Panc1 (cell line): ENCODE data around the gene SNRNP48. TPM values are rescaled to one million over a fixed set of nuclear protein-coding genes. Genes with fewer than 3 reads are reported as not detected.

Source experiments
- ATAC-seq: fragments of 200-7000 bp; cut with Tn5 transposase; 2 replicates; pipeline ENCODE4 v1.9.1; 2020; ENCODE audit warnings: mild to moderate bottlenecking, moderate library complexity
- BruUV-seq: library from RNA; stranded (reverse); fragments of 400-500 nt; replicated peaks from 2 replicates; lab custom pipeline; 2021; lab: Mats Ljungman, UMichigan
- CTCF ChIA-PET: fragments of 300-600 bp; sonication (Branson Sonifier 250); formaldehyde crosslinking; loops from one replicate; lab custom pipeline; 2022; ENCODE audit warnings: antibody characterized with exemption; lab: Charles Lee
- POLR2A ChIA-PET: fragments of 300-600 bp; sonication (Branson Sonifier 250); formaldehyde crosslinking; loops from one replicate; lab custom pipeline; 2022; ENCODE audit warnings: antibody characterized with exemption; lab: Charles Lee
- DNase-seq: peaks from one replicate; pipeline ENCODE4 v3.0.0-alpha.2; 2010; ENCODE audit warnings: low read depth, low spot score
- H3K27ac ChIP-seq: 2 replicates; pipeline ENCODE4 v1.5.1; 2011; ENCODE audit warnings: mild to moderate bottlenecking, low read length, inconsistent platforms
- H3K27me3 ChIP-seq: fragments of 200-500 bp; sonication (Bioruptor generic); 2 replicates; pipeline ENCODE4 v1.6.0; 2014; ENCODE audit warnings: low read length, inconsistent platforms; ENCODE audit not compliant: control insufficient read depth, insufficient read depth
- H3K36me3 ChIP-seq: fragments of 200-500 bp; sonication (Bioruptor generic); 2 replicates; pipeline ENCODE4 v1.5.1; 2014; ENCODE audit warnings: inconsistent platforms, mild to moderate bottlenecking, low read length, moderate library complexity; ENCODE audit not compliant: control insufficient read depth, insufficient read depth
- H3K4me1 ChIP-seq: 2 replicates; pipeline ENCODE4 v1.5.1; 2011; ENCODE audit warnings: inconsistent platforms, mild to moderate bottlenecking, low read length, moderate library complexity; ENCODE audit not compliant: control insufficient read depth, insufficient read depth
- H3K4me3 ChIP-seq, 2 experiments: 2 replicates each; pipeline ENCODE4 v1.5.1; 2011 to 2012; ENCODE audit warnings: low read depth in 2 of 2, low read length in 2 of 2, mild to moderate bottlenecking in 2 of 2, inconsistent platforms in 1 of 2, moderate library complexity in 1 of 2
- H3K9me3 ChIP-seq: fragments of 200-500 bp; sonication (Bioruptor generic); 2 replicates; pipeline ENCODE4 v1.5.1; 2014; ENCODE audit warnings: low read depth, mild to moderate bottlenecking, inconsistent platforms, low read length, moderate library complexity; ENCODE audit not compliant: control insufficient read depth, insufficient read depth
- POLR2AphosphoS5 ChIP-seq: IDR thresholded peaks from 2 replicates; pipeline ENCODE4 v1.6.1; 2012; ENCODE audit warnings: mild to moderate bottlenecking, low read depth, low read length, moderate library complexity
- SIN3A ChIP-seq: IDR thresholded peaks from 2 replicates; pipeline ENCODE4 v1.6.1; 2012; ENCODE audit warnings: low read depth, mild to moderate bottlenecking, low read length, moderate library complexity, borderline replicate concordance; ENCODE audit not compliant: insufficient read depth
- TCF7L2 ChIP-seq: IDR thresholded peaks from 2 replicates; pipeline ENCODE4 v1.6.1; 2011; ENCODE audit warnings: mild to moderate bottlenecking, low read depth, low read length, inconsistent platforms
- in situ Hi-C: cut with HindIII; loops from 2 replicates; pipeline ENCODE4 v1.10.0; 2016; ENCODE audit warnings: low sequenced_read_pairs, low pct_unique_long_range_greater_than_20kb
- intact Hi-C: fragments of 100-400 bp; cut with micrococcal nuclease; formaldehyde crosslinking; loops from one replicate; pipeline ENCODE4 v1.10.0; 2022; ENCODE audit not compliant: unreplicated experiment
- total RNA-seq: library from RNA; stranded (reverse); gene quantifications from one replicate; pipeline ENCODE4 v1.2.1, GENCODE V29; 2021; ENCODE audit not compliant: unreplicated experiment
- TF ChIP-seq, protein P1 (sequence below): fragments of 450-650 bp; IDR thresholded peaks from 2 replicates; pipeline ENCODE4 v1.5.1; 2017; ENCODE audit warnings: mild to moderate bottlenecking
- TF ChIP-seq, protein P2 (sequence below), 2 experiments: IDR thresholded peaks; 2 replicates each; pipeline ENCODE4 v1.6.1; 2011 to 2012; ENCODE audit warnings: low read depth in 2 of 2, control low read depth in 1 of 2, low read length in 1 of 2, mild to moderate bottlenecking in 1 of 2, moderate library complexity in 1 of 2; ENCODE audit not compliant: insufficient read depth in 1 of 2

SNRNP48 gene
- total RNA-seq, 1 experiment from 2014 or later, result 10.7 TPM

DNA sequence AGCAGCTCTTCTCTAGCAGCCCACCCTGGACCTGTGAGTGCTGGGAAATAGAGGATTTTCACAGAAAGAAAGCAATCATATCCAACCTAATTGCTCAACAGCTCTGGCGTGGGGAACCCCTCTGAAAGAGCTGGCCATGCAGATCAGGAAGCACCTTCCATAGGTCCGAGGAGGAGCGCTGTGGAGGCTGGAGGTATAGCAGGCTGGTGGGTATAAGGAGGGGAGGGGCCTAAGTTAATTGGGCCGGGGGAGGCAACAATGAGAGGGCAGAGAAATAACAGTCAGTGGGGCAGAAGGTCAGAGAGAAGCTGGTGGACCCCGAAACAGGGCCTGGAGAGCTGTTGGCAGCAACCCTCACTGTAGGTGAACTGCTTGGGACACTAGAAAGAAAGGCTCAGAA, 40.8 kb downstream of the SNRNP48 start:
- no peaks in the 10 kb centered on the region for H3K4me1 ChIP-seq
- intact Hi-C loops, result no loop called here
- ATAC-seq (no peak), DNase-seq (no peak)
- BruUV-seq, result no TSS peak
- CTCF ChIA-PET, result no interaction called here
- no peaks in the 10 kb centered on the region for H3K9me3 ChIP-seq
- POLR2A ChIA-PET, result no interaction called here
- H3K27me3 ChIP-seq, result no peaks in the 10 kb centered on the region
- no peak for TF ChIP-seq POLR2AphosphoS5
- TF ChIP-seq, protein P1, sequence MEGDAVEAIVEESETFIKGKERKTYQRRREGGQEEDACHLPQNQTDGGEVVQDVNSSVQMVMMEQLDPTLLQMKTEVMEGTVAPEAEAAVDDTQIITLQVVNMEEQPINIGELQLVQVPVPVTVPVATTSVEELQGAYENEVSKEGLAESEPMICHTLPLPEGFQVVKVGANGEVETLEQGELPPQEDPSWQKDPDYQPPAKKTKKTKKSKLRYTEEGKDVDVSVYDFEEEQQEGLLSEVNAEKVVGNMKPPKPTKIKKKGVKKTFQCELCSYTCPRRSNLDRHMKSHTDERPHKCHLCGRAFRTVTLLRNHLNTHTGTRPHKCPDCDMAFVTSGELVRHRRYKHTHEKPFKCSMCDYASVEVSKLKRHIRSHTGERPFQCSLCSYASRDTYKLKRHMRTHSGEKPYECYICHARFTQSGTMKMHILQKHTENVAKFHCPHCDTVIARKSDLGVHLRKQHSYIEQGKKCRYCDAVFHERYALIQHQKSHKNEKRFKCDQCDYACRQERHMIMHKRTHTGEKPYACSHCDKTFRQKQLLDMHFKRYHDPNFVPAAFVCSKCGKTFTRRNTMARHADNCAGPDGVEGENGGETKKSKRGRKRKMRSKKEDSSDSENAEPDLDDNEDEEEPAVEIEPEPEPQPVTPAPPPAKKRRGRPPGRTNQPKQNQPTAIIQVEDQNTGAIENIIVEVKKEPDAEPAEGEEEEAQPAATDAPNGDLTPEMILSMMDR, result no peak
- TF ChIP-seq, protein P2, sequence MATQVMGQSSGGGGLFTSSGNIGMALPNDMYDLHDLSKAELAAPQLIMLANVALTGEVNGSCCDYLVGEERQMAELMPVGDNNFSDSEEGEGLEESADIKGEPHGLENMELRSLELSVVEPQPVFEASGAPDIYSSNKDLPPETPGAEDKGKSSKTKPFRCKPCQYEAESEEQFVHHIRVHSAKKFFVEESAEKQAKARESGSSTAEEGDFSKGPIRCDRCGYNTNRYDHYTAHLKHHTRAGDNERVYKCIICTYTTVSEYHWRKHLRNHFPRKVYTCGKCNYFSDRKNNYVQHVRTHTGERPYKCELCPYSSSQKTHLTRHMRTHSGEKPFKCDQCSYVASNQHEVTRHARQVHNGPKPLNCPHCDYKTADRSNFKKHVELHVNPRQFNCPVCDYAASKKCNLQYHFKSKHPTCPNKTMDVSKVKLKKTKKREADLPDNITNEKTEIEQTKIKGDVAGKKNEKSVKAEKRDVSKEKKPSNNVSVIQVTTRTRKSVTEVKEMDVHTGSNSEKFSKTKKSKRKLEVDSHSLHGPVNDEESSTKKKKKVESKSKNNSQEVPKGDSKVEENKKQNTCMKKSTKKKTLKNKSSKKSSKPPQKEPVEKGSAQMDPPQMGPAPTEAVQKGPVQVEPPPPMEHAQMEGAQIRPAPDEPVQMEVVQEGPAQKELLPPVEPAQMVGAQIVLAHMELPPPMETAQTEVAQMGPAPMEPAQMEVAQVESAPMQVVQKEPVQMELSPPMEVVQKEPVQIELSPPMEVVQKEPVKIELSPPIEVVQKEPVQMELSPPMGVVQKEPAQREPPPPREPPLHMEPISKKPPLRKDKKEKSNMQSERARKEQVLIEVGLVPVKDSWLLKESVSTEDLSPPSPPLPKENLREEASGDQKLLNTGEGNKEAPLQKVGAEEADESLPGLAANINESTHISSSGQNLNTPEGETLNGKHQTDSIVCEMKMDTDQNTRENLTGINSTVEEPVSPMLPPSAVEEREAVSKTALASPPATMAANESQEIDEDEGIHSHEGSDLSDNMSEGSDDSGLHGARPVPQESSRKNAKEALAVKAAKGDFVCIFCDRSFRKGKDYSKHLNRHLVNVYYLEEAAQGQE (IDR thresholded peaks at IDR 0.05; ENCODE audit: insufficient read depth in 1 of 2, low read depth in 2 of 2, low read length in 1 of 2), result no peak
- TF ChIP-seq TCF7L2, result no peak
- TF ChIP-seq SIN3A, result no peak
- no peaks in the 10 kb centered on the region for H3K36me3 ChIP-seq
- H3K4me3 ChIP-seq, result no peak overlapping the region
- in situ Hi-C loops, result no loop called here
- no peak overlapping the region for H3K27ac ChIP-seq

DNA sequence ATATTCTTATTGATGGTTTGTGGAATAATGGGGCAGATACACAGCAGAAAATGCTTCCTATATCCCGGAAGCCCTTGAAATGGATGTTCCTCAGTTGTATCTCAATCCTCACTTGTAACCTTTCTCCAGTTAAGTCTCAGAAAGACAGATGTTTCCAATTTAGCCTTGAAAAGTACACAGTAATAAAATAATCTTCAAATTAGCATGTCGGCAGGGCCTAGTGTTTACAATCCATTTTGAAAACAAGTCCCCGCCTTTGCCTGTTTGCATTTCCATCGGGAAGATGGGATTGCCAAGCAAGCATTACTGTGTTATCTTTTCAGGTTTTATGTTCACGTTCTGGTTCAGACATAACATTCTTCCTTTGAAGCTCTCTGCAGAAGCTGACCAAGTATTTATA, 41.5 kb downstream of the SNRNP48 start:
- no peaks in the 10 kb centered on the region for H3K4me1 ChIP-seq
- ATAC-seq (no peak), DNase-seq (no peak)
- no peaks in the 10 kb centered on the region for H3K27me3 ChIP-seq
- TF ChIP-seq TCF7L2 (no peak), SIN3A (no peak), POLR2AphosphoS5 (no peak)
- TF ChIP-seq, protein P2 (IDR thresholded peaks at IDR 0.05; ENCODE audit: insufficient read depth in 1 of 2, low read depth in 2 of 2, low read length in 1 of 2), result no peak
- TF ChIP-seq, protein P1, result no peak
- in situ Hi-C loops (no loop called here), intact Hi-C loops (no loop called here)
- H3K9me3 ChIP-seq, result no peaks in the 10 kb centered on the region
- BruUV-seq, result no TSS peak
- CTCF ChIA-PET, result no interaction called here
- H3K36me3 ChIP-seq, result no peaks in the 10 kb centered on the region
- H3K4me3 ChIP-seq, result no peak overlapping the region
- no peak overlapping the region for H3K27ac ChIP-seq
- POLR2A ChIA-PET, result no interaction called here
